ENCODE measurements around the gene APMAP.

The APMAP gene

GRCh38 chr20:24987244-24987643 lies 5.3 kb downstream of the APMAP start:
- no peak for TF ChIP-seq POLR2AphosphoS5 (IDR thresholded peaks at IDR 0.05; ENCODE audit: low read depth, low read length)
- no peak for TF ChIP-seq SIN3A (IDR thresholded peaks at IDR 0.05; ENCODE audit: borderline replicate concordance, insufficient read depth, low read length)
- no peak for TF ChIP-seq REST (IDR thresholded peaks at IDR 0.05; ENCODE audit: insufficient read depth in 1 of 2, low read depth in 2 of 2, low read length in 2 of 2)
- no peak for TF ChIP-seq FOXP2 (optimal IDR thresholded peaks at IDR 0.05; ENCODE audit: borderline replicate concordance, extremely low read depth, extremely low read length, insufficient read depth)
- TF ChIP-seq TAF1 (IDR thresholded peaks at IDR 0.05; ENCODE audit: borderline replicate concordance, insufficient read depth, low read length) = no peak

- TF ChIP-seq FOXP2 (optimal IDR thresholded peaks at IDR 0.05; ENCODE audit: borderline replicate concordance, extremely low read depth, extremely low read length, insufficient read depth) (no peak), POLR2AphosphoS5 (IDR thresholded peaks at IDR 0.05; ENCODE audit: low read depth, low read length) (no peak), REST (IDR thresholded peaks at IDR 0.05; ENCODE audit: insufficient read depth in 1 of 2, low read depth in 2 of 2, low read length in 2 of 2) (no peak), TAF1 (IDR thresholded peaks at IDR 0.05; ENCODE audit: borderline replicate concordance, insufficient read depth, low read length) (no peak), SIN3A (IDR thresholded peaks at IDR 0.05; ENCODE audit: borderline replicate concordance, insufficient read depth, low read length) (no peak)
Measured at GRCh38 chr20:24986436-24987015, 6.0 kb downstream of the APMAP start.

- no peak for TF ChIP-seq TAF1 (IDR thresholded peaks at IDR 0.05; ENCODE audit: borderline replicate concordance, insufficient read depth, low read length)
- TF ChIP-seq REST (IDR thresholded peaks at IDR 0.05; ENCODE audit: insufficient read depth in 1 of 2, low read depth in 2 of 2, low read length in 2 of 2) = no peak
- no peak for TF ChIP-seq FOXP2 (optimal IDR thresholded peaks at IDR 0.05; ENCODE audit: borderline replicate concordance, extremely low read depth, extremely low read length, insufficient read depth)
- TF ChIP-seq POLR2AphosphoS5 (IDR thresholded peaks at IDR 0.05; ENCODE audit: low read depth, low read length) = no peak
- TF ChIP-seq SIN3A (IDR thresholded peaks at IDR 0.05; ENCODE audit: borderline replicate concordance, insufficient read depth, low read length) = no peak
Measured at GRCh38 chr20:24985802-24986201, 6.7 kb downstream of the APMAP start.

GRCh38 chr20:24984961-24985640 lies 7.5 kb downstream of the APMAP start:
- TF ChIP-seq REST (IDR thresholded peaks at IDR 0.05; ENCODE audit: insufficient read depth in 1 of 2, low read depth in 2 of 2, low read length in 2 of 2) = no peak
- TF ChIP-seq POLR2AphosphoS5 (IDR thresholded peaks at IDR 0.05; ENCODE audit: low read depth, low read length) = no peak
- no peak for TF ChIP-seq FOXP2 (optimal IDR thresholded peaks at IDR 0.05; ENCODE audit: borderline replicate concordance, extremely low read depth, extremely low read length, insufficient read depth)
- TF ChIP-seq TAF1 (IDR thresholded peaks at IDR 0.05; ENCODE audit: borderline replicate concordance, insufficient read depth, low read length) = no peak
- no peak for TF ChIP-seq SIN3A (IDR thresholded peaks at IDR 0.05; ENCODE audit: borderline replicate concordance, insufficient read depth, low read length)

All from PFSK-1 (cell line).